GM12878 (cell line): ENCODE measurements around the gene FAM227B. TPM values are rescaled to one million over a fixed set of nuclear protein-coding genes. Genes with fewer than 3 reads are reported as not detected.

Source experiments
- ATAC-seq: fragments of 200-7000 bp; cut with Tn5 transposase; 3 replicates; pipeline ENCODE4 v1.9.1; 2020; ENCODE audit warnings: mild to moderate bottlenecking, moderate library complexity
- BruUV-seq: library from RNA; stranded (reverse); fragments of 400-500 nt; replicated peaks from 2 replicates; lab custom pipeline; 2021; lab: Mats Ljungman, UMichigan
- CTCF ChIA-PET: fragments of 300-600 bp; sonication (Branson Sonifier 250); formaldehyde crosslinking; extraction: SDS; loops from one replicate; lab custom pipeline; 2021; ENCODE audit warnings: inconsistent platforms; lab: Yijun Ruan, JAX
- POLR2A ChIA-PET: fragments of 350-600 bp; formaldehyde crosslinking; extraction: SDS; loops from one replicate; lab custom pipeline; 2021; ENCODE audit warnings: inconsistent platforms; lab: Charles Lee
- RAD21 ChIA-PET: fragments of 300-600 bp; sonication (Branson Sonifier 250); formaldehyde crosslinking; loops from one replicate; lab custom pipeline; 2023; ENCODE audit warnings: antibody characterized with exemption; ENCODE audit not compliant: unreplicated experiment; lab: Charles Lee
- SMC1A ChIA-PET: fragments of 300-600 bp; sonication (Branson Sonifier 250); formaldehyde crosslinking; loops from one replicate; lab custom pipeline; 2023; ENCODE audit not compliant: unreplicated experiment, uncharacterized antibody; lab: Charles Lee
- DNase-seq: peaks from one replicate; pipeline ENCODE4 v3.0.0-alpha.2; 2011; ENCODE audit warnings: low read depth, low spot score
- FAIRE-seq: peaks from 3 replicates; lab custom pipeline; 2011; peaks lifted over from hg19 to GRCh38; lab: Jason Lieb, UNC
- H2AFZ ChIP-seq: 2 replicates; pipeline ENCODE4 v1.6.0; 2011; ENCODE audit warnings: low read depth, low read length, control low read depth; ENCODE audit not compliant: control insufficient read depth
- H3K27ac ChIP-seq: 2 replicates; pipeline ENCODE4 v1.5.1; 2011; ENCODE audit warnings: control low read depth; ENCODE audit not compliant: control insufficient read depth, insufficient read depth
- H3K27me3 ChIP-seq, 2 experiments: replicated peaks in 1 of 2; 2 replicates each; pipeline versions ENCODE4 v1.6.0 to v1.6.1; 2011; ENCODE audit warnings: low read length in 1 of 2; ENCODE audit not compliant: control insufficient read depth in 2 of 2, insufficient read depth in 2 of 2
- H3K36me3 ChIP-seq, 2 experiments: 2 replicates each; pipeline ENCODE4 v1.5.1; 2011; ENCODE audit warnings: low read length in 1 of 2; ENCODE audit not compliant: control insufficient read depth in 2 of 2, insufficient read depth in 2 of 2
- H3K4me1 ChIP-seq: 2 replicates; pipeline ENCODE4 v1.6.1; 2011; ENCODE audit warnings: mild to moderate bottlenecking, low read length, moderate library complexity, mixed read lengths; ENCODE audit not compliant: control insufficient read depth, insufficient read depth
- H3K4me2 ChIP-seq: 2 replicates; pipeline ENCODE4 v1.6.0; 2011; ENCODE audit warnings: control low read depth; ENCODE audit not compliant: control insufficient read depth, insufficient read depth
- H3K4me3 ChIP-seq: fragments of 200-600 bp; sonication (generic); 2 replicates; pipeline ENCODE4 v1.5.1; 2016
- H3K79me2 ChIP-seq: 2 replicates; pipeline ENCODE4 v1.6.0; 2011; ENCODE audit warnings: low read length; ENCODE audit not compliant: control insufficient read depth, insufficient read depth
- H3K9ac ChIP-seq: 2 replicates; pipeline ENCODE4 v1.8.0; 2011; ENCODE audit warnings: low read length, control low read depth, mixed read lengths; ENCODE audit not compliant: control insufficient read depth, insufficient read depth
- H3K9me3 ChIP-seq: replicated peaks from 3 replicates; pipeline ENCODE4 v1.5.1; 2011; ENCODE audit warnings: mild to moderate bottlenecking, low read length; ENCODE audit not compliant: control insufficient read depth, insufficient read depth
- H4K20me1 ChIP-seq: 2 replicates; pipeline ENCODE4 v1.6.0; 2011; ENCODE audit not compliant: control insufficient read depth, insufficient read depth
- BHLHE40 ChIP-seq, 2 experiments: fragments of 450-650 bp in 1 of 2; IDR thresholded peaks; 2 replicates each; pipeline ENCODE4 v1.6.1; 2011 to 2017; ENCODE audit warnings: low read depth in 2 of 2, borderline replicate concordance in 1 of 2, improper control_type of control experiment in 1 of 2, low read length in 1 of 2, mild to moderate bottlenecking in 1 of 2
- CHD4 ChIP-seq: fragments of 200-600 bp; sonication (generic); IDR thresholded peaks from 2 replicates; pipeline ENCODE4 v1.6.1; 2016; ENCODE audit warnings: mild to moderate bottlenecking
- FOXK2 ChIP-seq: fragments of 450-650 bp; IDR thresholded peaks from 2 replicates; pipeline ENCODE4 v1.6.1; 2017; ENCODE audit warnings: mild to moderate bottlenecking, moderate library complexity
- MEF2A ChIP-seq: IDR thresholded peaks from 2 replicates; pipeline ENCODE4 v1.6.1; 2011; ENCODE audit warnings: low read depth, mild to moderate bottlenecking, low read length, moderate library complexity; ENCODE audit not compliant: insufficient read depth
- PBX3 ChIP-seq: IDR thresholded peaks from 2 replicates; pipeline ENCODE4 v1.6.1; 2011; ENCODE audit warnings: mild to moderate bottlenecking, low read depth, low read length, moderate library complexity; ENCODE audit not compliant: insufficient replicate concordance
- SREBF2 ChIP-seq: IDR thresholded peaks from 2 replicates; pipeline ENCODE4 v1.6.1; 2012; ENCODE audit warnings: mild to moderate bottlenecking, low read length
- USF2 ChIP-seq: IDR thresholded peaks from 2 replicates; pipeline ENCODE4 v1.6.1; 2011; ENCODE audit warnings: low read depth, low read length, improper control_type of control experiment, borderline replicate concordance
- WGBS: methylation state at CpG from one replicate; pipeline ENCODE4 v1.1.6; 2016; ENCODE audit warnings: low lambda C conversion rate; ENCODE audit not compliant: insufficient replicate concordance, insufficient coverage; ENCODE audit errors: missing lambda C conversion rate; 5-methylcytosine and 5-hydroxymethylcytosine counted together
- in situ Hi-C: fragments of 300-500 bp; cut with MboI; formaldehyde crosslinking; loops from 9 replicates; pipeline ENCODE4 v1.14.3; 2018; ENCODE audit warnings: mixed read lengths
- intact Hi-C: fragments of 100-400 bp; cut with micrococcal nuclease; formaldehyde crosslinking; loops from one replicate; pipeline ENCODE4 v1.14.2; 2022; ENCODE audit not compliant: unreplicated experiment
- polyA plus RNA-seq, 11 experiments: library from polyadenylated mRNA; depleted of rRNA in 4 of 11; unstranded in 6 of 11; stranded (reverse) in 5 of 11; fragments of >200 nt; fragmentation: Nextera tagmentation in 4 of 11; fragmentation: Illumina TruSeq in 1 of 11; extraction: Ambion mirVana in 4 of 11; extraction: Trizol in 1 of 11; gene quantifications; 1 replicate in 1 of 11; 2 replicates in 10 of 11; pipeline versions ENCODE4 v1.2.1 to v1.2.3, GENCODE V29; 2011 to 2016; ENCODE audit warnings: inconsistent platforms in 2 of 11, missing spikeins in 2 of 11, low read depth in 1 of 11
- total RNA-seq, 4 experiments: library from RNA; depleted of rRNA in 3 of 4; stranded (reverse); fragments of >200 nt in 3 of 4; fragmentation: Illumina TruSeq in 1 of 4; extraction: Trizol in 1 of 4; gene quantifications; 2 replicates each; pipeline versions ENCODE4 v1.2.1 to v1.2.3, GENCODE V29; 2013 to 2021

FAM227B gene
- total and polyA plus RNA-seq, 10 of the 15 experiments (the other 5 are each of a cell fraction or from before 2014, with no cell fraction given), result 3.9 to 12.6 (median 6.9) TPM

GRCh38 chr15:49507261-49507660, 113.4 kb downstream of the FAM227B start:
- 18% methylated on average over 3 of the region's 3 CpGs for WGBS
- no peaks in the 10 kb centered on the region for H3K79me2 ChIP-seq
- FAIRE-seq (no peak), ATAC-seq (no peak), DNase-seq (no peak)
- POLR2A ChIA-PET, result interaction anchor here (0.6 kb wide), 1 partner anchor 1916 kb away, joined by 4 read pairs; no protein-coding TSS in a partner anchor
- no peaks in the 10 kb centered on the region for H3K27me3 ChIP-seq
- no peaks in the 10 kb centered on the region for H3K4me1 ChIP-seq
- no peak overlapping the region for H3K4me2 ChIP-seq
- H3K36me3 ChIP-seq, result no peaks in the 10 kb centered on the region
- no peak overlapping the region for H3K4me3 ChIP-seq
- SMC1A ChIA-PET, result no interaction called here
- no peak overlapping the region for H3K9ac ChIP-seq
- in situ Hi-C loops (no loop called here), intact Hi-C loops (no loop called here)
- RAD21 ChIA-PET, result no interaction called here
- no peaks in the 10 kb centered on the region for H4K20me1 ChIP-seq
- no peak overlapping the region for H3K27ac ChIP-seq
- no peak for TF ChIP-seq SREBF2
- TF ChIP-seq PBX3, result no peak
- no peak for TF ChIP-seq BHLHE40 (IDR thresholded peaks at IDR 0.05; ENCODE audit: borderline replicate concordance in 1 of 2, low read depth in 2 of 2, low read length in 1 of 2)
- no peak for TF ChIP-seq USF2
- no peak for TF ChIP-seq MEF2A
- TF ChIP-seq FOXK2, result no peak
- no peak for TF ChIP-seq CHD4
- H3K9me3 ChIP-seq, result no peaks in the 10 kb centered on the region
- no TSS peak for BruUV-seq
- H2AFZ ChIP-seq, result no peak overlapping the region
- CTCF ChIA-PET, result no interaction called here
